Measurements from ENCODE around the gene PTGDS.

GRCh38 chr9:137025517-137025966 lies 48.2 kb downstream of the PTGDS start:
- TF ChIP-seq CTCF (IDR thresholded peaks at IDR 0.05) (no peak), EZH2 (IDR thresholded peaks at IDR 0.05; ENCODE audit: borderline replicate concordance, insufficient read depth, low read depth, low read length, poor library complexity, severe bottlenecking) (no peak)

Data from B cell (primary cell).